Activated naive CD4-positive, alpha-beta T cell treated with anti-CD3 and anti-CD28 coated beads, Interleukin-2, amount 50 U/mL, for 72 hours (primary cell): Measurements from ENCODE around the gene PTPRO. TPM values are rescaled to one million over a fixed set of nuclear protein-coding genes. Genes with fewer than 3 reads are reported as not detected.
"Not testable (repeated sequence)": the region's sequence is repeated elsewhere in the genome, so short reads cannot be mapped to it uniquely, and the experiment has no call there.

Experiments used
- ATAC-seq, 2 donors: fragments of 150-1000 bp; cut with Tn5 transposase; 2 replicates each; pipeline ENCODE4 v1.10.0; 2021; ENCODE audit warnings: mild to moderate bottlenecking in 2 of 2, moderate library complexity in 2 of 2
- DNase-seq, 2 donors: peaks; one replicate each; pipeline ENCODE4 v3.0.0; 2021 to 2022; ENCODE audit warnings: low spot score in 2 of 2
- H3K27ac Mint-ChIP-seq, 2 donors: one replicate each; pipeline ENCODE4 v1.8.0; 2022; ENCODE audit warnings: mild to moderate bottlenecking in 2 of 2, mixed read lengths in 2 of 2
- H3K36me3 Mint-ChIP-seq, 2 donors: one replicate each; pipeline ENCODE4 v1.8.0; 2022; ENCODE audit warnings: mixed read lengths in 2 of 2
- H3K9me3 Mint-ChIP-seq, 2 donors: one replicate each; pipeline ENCODE4 v1.8.0; 2022; ENCODE audit warnings: mixed read lengths in 2 of 2
- total RNA-seq, 2 donors: library from RNA; stranded (reverse); gene quantifications; one replicate each; pipeline ENCODE4 v1.2.3, GENCODE V29; 2022

The PTPRO gene
- total RNA-seq, 2 donors from 2014 or later, result 0.77 to 2.4 TPM

DNA sequence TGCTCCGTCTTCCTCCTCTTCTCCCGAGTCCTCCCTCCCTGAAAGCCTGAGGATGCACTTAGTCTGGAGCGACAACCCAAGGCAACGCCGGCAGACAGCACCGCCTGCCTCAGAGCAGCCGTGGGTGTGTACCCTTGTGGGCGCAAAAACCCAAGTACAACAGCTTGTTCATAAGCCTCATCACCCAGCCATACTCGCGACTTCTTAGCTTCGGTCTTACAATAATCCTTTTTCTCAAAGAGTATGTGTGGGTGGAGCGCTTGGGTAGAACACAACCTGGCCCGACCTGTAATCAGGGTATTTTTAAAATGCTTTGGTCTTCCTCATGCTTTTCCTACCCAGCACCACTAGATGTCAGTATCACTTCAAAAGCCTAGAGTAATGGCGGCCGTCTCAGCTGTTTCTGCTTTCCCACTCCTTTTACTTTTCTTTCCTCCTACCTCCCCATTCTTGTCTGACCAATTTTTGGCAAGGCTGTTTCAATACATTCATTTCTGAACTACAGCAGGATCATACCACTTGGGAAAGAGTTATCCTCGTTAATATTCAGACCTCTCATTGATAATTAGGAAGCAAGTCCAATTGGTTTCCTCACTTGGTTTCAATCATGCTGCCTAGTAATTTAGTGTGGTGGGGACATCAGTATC, 268.0 kb downstream of the PTPRO start:
- peak; percentile 46 to 62 for DNase-seq
- no peaks in the 10 kb centered on the region for H3K36me3 Mint-ChIP-seq
- peak overlapping the region in 1 of 2 donors; percentile 73 for H3K27ac Mint-ChIP-seq
- H3K9me3 Mint-ChIP-seq, result no peaks in the 10 kb centered on the region
- ATAC-seq, result peak; percentile 88 to 93

DNA sequence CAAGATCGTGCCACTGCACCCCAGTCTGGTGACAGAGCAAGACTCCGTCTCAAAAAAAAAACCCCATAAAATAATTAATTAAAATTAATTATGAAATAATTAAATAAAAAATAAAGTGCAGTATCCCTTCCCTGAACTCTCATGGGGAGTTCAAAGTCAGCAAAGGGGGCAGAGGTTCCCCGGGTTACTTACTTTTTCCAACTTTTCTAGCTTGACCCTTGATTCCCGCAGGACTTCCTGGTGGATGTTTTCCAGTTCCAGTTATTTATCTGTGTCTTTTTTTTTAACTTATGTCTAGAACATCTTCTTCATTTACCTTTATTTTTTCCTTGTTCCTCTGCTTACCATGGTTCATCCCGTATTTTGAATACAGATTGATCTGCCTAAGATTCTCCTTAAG, 269.5 kb downstream of the PTPRO start:
- DNase-seq (no peak), ATAC-seq (no peak)
- Mint-ChIP-seq H3K9me3 (no peaks in the 10 kb centered on the region), H3K36me3 (no peaks in the 10 kb centered on the region), H3K27ac (peak overlapping the region in 1 of 2 donors; percentile 7)

DNA sequence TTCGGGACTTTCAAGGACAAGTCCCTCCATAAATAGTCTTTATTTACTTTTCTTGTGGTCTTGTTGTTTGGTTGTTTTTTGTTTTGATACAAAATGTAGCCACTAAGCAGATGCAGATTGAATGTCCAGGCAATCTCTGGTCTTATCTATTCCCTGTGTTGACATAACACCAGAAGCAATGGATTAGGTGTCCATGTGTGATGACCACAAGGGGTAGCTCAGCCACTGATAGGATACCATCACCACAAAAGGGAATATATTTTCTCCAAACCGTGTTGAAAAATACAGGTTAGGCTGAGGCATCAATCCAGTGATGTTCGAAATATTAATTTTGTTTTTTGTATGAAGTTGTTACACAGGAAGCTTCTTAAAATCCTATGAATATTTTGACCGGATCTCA, 270.6 kb downstream of the PTPRO start:
- DNase-seq, result no peak
- no peaks in the 10 kb centered on the region for H3K9me3 Mint-ChIP-seq

DNA sequence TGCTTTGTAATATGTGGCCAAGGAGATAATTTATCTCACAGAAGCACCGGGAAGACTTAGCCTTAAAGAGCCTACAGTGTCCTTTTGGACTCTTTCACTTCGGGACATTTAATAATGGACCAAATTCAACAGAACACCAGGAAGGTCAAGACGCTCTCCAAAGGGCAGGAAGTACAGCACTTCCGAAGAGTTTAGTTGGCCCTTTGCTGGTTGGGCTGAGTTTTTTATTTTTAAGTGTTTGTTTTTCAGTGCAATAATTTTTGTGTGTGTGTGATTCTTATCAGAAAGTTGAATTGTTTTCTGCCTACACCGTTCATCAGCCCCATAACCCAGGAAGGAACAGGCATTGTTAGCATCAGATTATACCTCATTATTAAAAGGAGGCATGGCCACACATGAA, 273.9 kb downstream of the PTPRO start:
- ATAC-seq, result no peak
- Mint-ChIP-seq H3K36me3 (no peaks in the 10 kb centered on the region), H3K27ac (no peak overlapping the region), H3K9me3 (no peaks in the 10 kb centered on the region)
- no peak for DNase-seq

More for the DNA sequence above, 270.6 kb downstream of the PTPRO start:
- no peaks in the 10 kb centered on the region for H3K36me3 Mint-ChIP-seq
- ATAC-seq, result no peak
- peak overlapping the region in 1 of 2 donors; percentile 7 for H3K27ac Mint-ChIP-seq

DNA sequence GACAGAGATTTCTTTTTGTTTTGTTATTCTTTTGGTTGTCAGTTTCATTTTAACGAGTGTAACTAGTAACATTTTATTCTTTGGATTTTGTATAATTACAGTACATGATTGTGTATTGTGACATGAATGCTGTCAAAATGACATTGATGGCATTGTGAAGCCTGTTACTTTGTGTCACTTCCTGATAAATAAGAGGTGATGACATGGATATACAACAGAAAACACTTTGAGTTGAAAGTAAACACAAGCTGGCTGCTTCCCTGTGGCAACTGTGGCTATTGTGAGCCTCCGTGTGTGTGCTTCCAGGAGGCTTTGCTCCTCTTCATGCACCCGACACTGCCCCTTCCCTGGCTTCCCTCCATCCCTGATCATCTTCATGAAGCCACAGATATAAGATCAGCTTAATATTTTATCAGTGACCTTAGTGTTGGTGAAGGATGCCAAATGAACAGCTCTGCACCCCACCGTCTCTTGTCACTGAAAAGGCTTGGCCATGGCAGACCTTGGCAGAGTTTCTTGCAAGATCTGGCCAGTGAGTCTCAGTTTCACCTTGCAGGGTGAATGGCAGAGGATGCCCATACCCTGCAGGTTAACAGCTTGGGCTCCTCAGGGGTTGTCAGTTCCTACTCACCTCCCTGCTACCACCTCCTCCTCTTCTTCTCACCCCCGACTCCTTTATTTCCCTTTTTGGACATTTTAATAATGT, 275.0 kb downstream of the PTPRO start:
- Mint-ChIP-seq H3K9me3 (no peaks in the 10 kb centered on the region), H3K27ac (no peak overlapping the region), H3K36me3 (no peaks in the 10 kb centered on the region)
- no peak for DNase-seq
- ATAC-seq, result no peak

DNA sequence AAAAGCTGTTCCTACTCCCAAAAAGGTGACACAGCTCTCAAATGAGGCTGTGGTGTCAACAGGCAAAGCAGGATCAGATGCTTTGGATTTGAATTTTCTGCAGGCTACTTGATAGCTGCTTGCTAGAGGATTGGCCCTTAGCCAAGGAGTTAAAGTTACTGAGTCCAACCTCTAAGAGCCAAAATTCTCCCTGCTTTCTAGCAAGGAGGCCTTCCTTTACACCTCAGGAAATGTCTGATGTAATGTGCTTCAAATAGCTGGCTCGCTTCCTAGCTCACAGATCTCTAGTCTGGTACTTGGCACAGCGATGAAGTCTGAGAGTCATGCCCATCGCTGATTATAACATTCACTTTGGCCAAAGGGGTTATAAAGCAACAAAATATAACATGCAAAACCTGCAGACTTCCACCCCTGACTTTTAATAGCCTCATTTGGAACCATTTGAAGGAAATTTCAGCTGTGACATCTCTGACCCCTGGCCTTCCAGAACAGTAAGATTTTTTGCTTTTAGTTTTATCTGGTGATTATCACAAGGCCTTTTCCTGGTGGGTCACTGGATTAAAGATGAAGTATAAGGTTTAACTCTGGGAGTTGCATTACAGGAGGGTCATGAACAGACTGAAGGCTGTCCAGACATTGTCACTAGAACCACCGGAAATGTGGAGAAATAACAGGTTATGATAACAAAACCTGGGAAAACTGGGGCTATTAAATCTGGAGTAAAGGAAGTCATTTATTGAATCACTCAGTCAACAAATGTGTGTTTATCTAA, 277.1 kb downstream of the PTPRO start:
- H3K36me3 Mint-ChIP-seq, result no peaks in the 10 kb centered on the region
- no peaks in the 10 kb centered on the region for H3K9me3 Mint-ChIP-seq
- no peak for ATAC-seq
- no peak for DNase-seq
- no peak overlapping the region for H3K27ac Mint-ChIP-seq

DNA sequence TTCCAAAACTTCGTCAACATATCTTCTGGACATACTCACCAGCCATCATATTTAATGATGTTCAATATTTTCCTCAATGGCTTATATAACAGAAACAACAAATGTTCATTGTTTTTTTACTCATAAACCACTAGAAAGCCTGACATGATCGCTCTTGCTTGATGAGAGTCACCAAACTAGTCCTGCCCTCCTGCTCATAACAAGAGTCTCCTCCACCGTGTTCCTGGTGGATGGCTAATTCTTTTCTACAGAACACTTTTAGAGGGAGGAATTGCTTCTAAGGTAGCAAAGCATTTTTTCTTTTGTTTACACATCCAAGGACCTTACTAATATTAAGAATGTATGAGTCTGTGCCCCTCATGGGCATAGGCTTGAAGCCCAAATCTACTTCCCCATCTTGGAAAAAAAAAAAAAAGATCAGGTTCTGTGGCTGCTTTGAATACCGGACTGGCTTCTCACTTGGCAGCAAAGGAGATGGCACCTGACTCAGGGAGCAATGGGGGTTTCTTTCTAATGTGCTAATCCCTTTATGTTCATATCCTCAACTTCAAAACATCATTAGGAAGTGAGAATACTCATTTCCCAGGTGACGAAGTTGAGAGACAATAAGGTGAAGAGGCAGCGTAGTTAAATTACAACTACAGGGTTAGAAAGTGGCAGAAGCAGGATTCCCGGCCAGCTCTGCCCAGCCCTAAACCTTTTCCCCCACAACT, 278.1 kb downstream of the PTPRO start:
- Mint-ChIP-seq H3K9me3 (no peaks in the 10 kb centered on the region), H3K36me3 (no peaks in the 10 kb centered on the region), H3K27ac (no peak overlapping the region)
- DNase-seq, result no peak
- ATAC-seq, result peak in 1 of 2 donors; percentile 78

DNA sequence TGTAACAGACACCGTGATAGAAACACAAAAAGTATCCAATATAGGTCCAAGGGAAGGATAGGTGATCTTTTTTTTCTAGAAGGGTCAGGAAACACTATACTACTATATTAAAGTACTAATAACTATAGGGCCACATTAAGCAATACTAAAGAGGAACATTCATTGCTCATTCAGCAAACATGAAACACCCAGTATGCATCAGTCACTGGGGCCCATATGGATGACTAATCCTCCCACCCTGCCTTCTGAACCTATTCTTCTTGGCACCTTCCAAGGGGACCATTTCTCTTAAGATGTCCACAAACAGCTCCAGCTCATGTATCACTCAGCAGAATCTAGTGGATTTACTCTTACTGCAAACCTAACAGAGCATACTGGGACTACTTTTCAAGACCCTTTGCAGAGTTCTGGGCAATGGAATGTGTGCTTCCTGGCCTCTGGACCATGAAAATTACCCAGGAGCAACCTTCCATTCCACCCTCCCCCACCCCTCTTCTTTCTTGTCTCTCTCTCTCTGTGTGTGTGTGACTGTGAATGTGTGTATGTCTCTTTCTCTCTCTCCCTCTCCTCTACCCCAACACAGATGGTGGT, 279.0 kb downstream of the PTPRO start:
- Mint-ChIP-seq H3K27ac (no peak overlapping the region), H3K36me3 (no peaks in the 10 kb centered on the region), H3K9me3 (no peaks in the 10 kb centered on the region)
- DNase-seq, result no peak
- peak; percentile 48 to 74 for ATAC-seq

DNA sequence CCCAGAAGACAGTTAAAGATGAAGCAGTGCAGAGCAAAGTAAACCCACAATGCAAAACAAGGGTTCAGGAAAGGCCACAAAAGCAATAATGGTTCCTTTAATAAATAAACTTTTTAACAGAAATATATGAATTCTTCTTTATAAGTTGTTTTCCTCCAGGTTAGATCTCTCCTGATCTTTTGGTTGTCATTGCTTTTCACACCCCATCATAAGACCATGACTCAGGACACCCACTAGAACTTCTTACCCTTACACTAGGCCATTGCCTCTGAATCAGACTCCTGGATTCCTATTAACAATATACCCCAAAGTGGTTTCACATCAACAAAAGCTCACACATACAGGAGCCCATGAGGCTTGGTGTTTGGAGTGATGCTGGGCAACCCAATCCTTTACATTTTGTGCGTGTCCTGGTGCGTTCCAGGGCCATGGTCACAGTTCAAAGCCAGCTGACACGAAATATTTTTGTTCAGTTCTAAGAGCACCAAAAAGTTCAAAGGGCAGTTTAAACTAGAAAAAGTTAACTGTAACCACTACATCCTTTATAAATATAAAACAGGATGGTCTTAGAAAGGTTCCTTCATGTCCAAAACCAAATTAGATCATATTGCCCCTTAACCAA, 279.9 kb downstream of the PTPRO start:
- no peaks in the 10 kb centered on the region for H3K36me3 Mint-ChIP-seq
- no peak overlapping the region for H3K27ac Mint-ChIP-seq
- peak in 1 of 2 donors; percentile 43 for ATAC-seq
- no peak for DNase-seq
- no peaks in the 10 kb centered on the region for H3K9me3 Mint-ChIP-seq

DNA sequence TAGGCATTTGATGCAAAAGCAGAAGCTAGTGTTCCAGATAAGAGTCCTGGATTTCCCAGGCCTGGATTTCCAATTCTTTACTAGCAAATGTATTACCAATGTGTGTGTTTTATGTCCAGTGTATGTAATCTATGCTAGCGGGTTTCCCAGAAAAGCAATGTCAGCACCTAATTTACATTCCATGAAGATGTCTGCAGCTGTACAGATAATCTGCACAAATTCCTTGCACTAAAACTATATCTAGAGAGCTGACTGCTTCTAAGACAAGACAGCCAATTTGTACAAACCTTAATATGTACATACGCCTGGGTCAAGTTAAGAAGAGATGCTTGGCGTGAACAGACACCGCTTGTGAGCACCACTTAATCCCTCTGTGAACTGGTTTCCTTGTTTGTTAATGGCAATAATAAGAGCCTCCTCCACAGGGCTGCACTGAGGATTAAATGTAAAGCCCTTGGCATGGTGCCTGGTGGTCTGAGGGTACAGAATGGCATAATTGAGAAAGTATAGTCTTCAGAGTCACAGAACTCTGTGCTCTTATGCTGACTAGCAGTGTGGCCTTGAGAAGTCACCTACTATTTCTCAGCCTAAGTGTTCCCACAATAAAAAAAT, 281.3 kb downstream of the PTPRO start:
- H3K36me3 Mint-ChIP-seq, result no peaks in the 10 kb centered on the region
- DNase-seq (no peak), ATAC-seq (no peak)
- no peak overlapping the region for H3K27ac Mint-ChIP-seq
- no peaks in the 10 kb centered on the region for H3K9me3 Mint-ChIP-seq

DNA sequence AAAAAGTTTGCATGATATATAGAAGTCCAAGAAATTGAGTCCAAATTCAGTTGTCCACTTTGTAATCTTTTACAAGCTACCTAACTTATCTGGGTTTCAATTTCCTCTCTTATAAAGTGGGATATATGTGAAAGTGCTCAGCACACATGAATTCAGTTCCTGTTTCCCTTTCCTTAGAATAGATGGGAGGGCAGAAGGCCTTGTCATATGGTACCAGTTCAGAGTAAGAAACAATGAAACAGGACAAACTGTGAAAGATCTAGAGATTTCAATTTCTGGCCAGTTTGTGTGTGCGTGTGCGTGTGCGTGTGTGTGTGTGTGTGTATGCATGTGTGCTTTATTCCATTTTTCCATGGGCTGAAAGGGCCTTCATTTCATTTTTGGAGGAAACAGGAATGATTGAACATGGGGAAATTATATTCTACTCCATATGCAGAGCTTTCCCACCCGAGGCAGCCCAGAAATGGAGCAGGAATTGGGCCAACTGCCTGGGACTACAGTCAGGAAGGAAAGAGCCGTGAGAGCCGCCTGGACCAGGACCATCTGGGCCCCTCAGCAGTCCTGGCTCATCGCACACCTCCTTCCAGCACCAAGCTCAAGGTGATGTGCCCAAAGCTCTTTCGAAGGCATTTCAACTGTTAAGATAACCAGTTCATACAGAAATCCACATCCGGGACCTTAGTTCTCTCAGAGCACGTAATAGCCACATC, 283.7 kb downstream of the PTPRO start:
- DNase-seq (no peak), ATAC-seq (no peak)
- Mint-ChIP-seq H3K36me3 (no peaks in the 10 kb centered on the region), H3K9me3 (no peaks in the 10 kb centered on the region), H3K27ac (no peak overlapping the region)

DNA sequence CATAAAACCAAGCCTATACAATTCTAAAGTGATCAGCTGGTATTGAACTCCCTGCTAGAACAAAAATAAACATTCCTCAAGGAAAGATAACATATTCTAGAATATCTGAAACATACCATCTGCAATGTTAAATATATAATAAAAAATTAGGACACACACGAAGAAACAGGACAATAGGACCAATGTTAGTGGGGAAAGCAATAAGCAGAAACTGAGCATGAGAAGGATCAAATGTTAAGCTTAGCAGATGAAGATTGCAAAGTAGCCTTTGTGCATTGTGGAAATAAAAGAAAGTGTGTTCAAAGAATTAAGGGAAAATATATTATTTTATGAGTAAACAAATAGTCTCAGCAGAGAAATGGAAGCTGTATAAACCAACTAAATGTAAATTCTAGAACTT, 286.1 kb downstream of the PTPRO start:
- ATAC-seq, result no peak
- no peak overlapping the region for H3K27ac Mint-ChIP-seq
- no peak for DNase-seq
- no peaks in the 10 kb centered on the region for H3K9me3 Mint-ChIP-seq
- no peaks in the 10 kb centered on the region for H3K36me3 Mint-ChIP-seq

DNA sequence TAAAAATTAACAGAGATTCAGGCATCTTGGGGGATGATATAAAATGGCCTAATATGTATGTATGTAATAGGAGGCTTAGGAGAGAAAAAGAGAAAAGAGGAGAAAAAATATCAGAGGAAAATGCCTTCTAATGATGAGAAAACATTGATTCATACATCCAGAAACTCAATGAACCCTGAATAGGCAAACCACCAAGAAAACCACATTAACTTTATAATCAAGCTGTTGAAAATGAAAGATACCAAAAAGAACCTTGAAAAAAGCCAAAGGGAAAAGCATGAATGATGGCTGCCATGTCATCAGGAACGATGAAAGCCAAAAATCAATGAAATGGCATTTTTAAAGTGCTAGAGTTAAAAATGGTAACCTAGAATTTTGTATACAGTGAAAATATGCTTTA, 286.6 kb downstream of the PTPRO start:
- no peak overlapping the region for H3K27ac Mint-ChIP-seq

DNA sequence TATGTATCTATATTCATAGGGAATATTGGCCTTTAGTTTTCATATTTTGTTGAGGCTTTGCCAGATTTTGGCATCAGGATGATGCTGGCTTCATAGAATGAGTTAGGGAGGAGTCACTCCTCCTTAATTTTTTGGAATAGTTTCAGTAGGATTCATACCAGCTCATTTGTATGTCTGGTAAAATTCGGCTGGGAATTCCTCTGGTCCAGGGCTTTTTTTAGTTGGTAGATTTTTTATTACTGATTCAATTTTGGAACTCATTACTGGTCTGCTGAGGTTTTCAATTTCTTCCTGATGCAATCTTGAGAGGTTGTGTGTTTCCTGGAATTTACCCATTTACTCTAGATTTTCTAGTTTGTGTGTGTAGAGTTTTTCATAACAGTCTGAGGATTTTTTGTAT, 291.7 kb downstream of the PTPRO start:
- DNase-seq (no peak), ATAC-seq (no peak)
- peaks cover 0 to 5% of the 10 kb centered on the region in 2 donors for H3K36me3 Mint-ChIP-seq
- peaks cover 0 to 4% of the 10 kb centered on the region in 2 donors for H3K9me3 Mint-ChIP-seq
- H3K27ac Mint-ChIP-seq, result no peak overlapping the region

More for the DNA sequence above, 286.6 kb downstream of the PTPRO start:
- no peaks in the 10 kb centered on the region for H3K36me3 Mint-ChIP-seq
- no peaks in the 10 kb centered on the region for H3K9me3 Mint-ChIP-seq
- ATAC-seq (no peak), DNase-seq (no peak)

DNA sequence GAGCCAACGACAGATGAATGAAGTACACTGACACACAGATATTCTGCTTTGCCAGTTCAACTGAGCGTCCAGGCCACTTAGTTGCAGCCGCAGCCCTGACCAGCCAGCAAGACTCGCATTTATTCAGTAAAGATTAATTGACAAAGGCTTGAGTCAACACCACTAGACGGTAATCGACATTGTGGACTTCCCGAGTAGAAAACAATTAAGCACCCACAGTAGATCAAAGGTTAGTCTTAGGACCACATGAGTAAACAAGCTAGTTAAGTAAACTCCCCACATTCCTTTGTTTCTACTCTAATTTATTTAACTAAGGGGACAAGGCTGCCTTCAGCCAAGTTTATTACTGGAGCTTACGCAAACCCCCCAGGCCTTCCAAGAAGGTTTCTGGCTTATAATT, 294.2 kb downstream of the PTPRO start:
- DNase-seq, H3K27ac Mint-ChIP-seq, ATAC-seq, H3K36me3 Mint-ChIP-seq, H3K9me3 Mint-ChIP-seq: not testable (repeated sequence)
